ENCODE data around the gene MYO9A.

MYO9A gene

GRCh38 chr15:71914092-71914491 lies 203.9 kb downstream of the MYO9A start:
- DNase-seq (ENCODE audit: low read depth): no peak
- TF ChIP-seq CTCF (IDR thresholded peaks at IDR 0.05; ENCODE audit: control insufficient read depth, insufficient read depth, low read depth, low read length, missing control alignments): no peak
- H3K4me3 ChIP-seq (ENCODE audit: control insufficient read depth, low read depth, low read length): no peak overlapping the region

DNA sequence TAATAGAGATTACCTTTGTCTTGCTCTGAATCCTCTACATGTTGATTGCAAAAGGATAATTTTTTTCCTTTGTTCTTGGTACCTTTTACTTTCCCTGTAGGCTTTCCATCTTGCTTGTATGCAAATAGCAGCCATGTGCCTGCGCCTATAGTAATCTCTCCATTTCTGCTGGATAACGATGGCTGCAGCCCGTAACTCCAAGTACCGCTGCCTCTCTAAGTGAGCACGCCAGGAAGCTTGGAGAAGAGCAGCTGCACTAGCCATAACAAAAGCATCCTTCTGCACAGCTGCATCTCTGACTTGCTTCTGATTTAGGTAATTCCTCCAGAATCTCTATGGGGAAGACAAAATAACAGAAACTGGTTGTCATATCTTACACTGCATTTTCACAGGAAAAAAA lies 218.3 kb downstream of the MYO9A start:
- TF ChIP-seq CTCF (IDR thresholded peaks at IDR 0.05; ENCODE audit: control insufficient read depth, insufficient read depth, low read depth, low read length, missing control alignments): no peak
- H3K4me3 ChIP-seq (ENCODE audit: control insufficient read depth, low read depth, low read length): no peak overlapping the region
- DNase-seq (ENCODE audit: low read depth): no peak

GRCh38 chr15:71893691-71894090 lies 224.3 kb downstream of the MYO9A start:
- no peak for TF ChIP-seq CTCF (IDR thresholded peaks at IDR 0.05; ENCODE audit: control insufficient read depth, insufficient read depth, low read depth, low read length, missing control alignments)
- no peak for DNase-seq (ENCODE audit: low read depth)
- H3K4me3 ChIP-seq (ENCODE audit: control insufficient read depth, low read depth, low read length): no peak overlapping the region

DNA sequence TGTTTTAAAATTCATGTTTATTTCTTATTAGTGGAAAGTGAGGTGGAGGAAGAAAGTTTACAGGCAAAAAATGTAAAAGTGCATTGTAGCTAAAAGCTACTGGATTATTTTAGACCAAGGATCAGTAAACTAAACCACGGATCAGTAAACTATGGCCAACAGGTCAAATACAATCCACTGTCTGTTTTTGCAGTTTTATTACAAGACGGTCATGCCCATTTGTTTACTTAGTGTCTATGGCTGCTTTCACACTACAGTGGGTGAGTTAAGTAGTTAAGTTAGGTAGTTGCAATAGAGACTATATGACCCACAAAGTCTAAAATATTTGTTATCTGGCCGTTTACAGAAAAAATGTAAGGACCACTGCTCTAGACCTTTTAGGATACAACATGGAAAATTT lies 225.6 kb downstream of the MYO9A start:
- no peak overlapping the region for H3K4me3 ChIP-seq (ENCODE audit: control insufficient read depth, low read depth, low read length)
- TF ChIP-seq CTCF (IDR thresholded peaks at IDR 0.05; ENCODE audit: control insufficient read depth, insufficient read depth, low read depth, low read length, missing control alignments): no peak
- DNase-seq (ENCODE audit: low read depth): no peak

GRCh38 chr15:71891026-71891425 lies 226.9 kb downstream of the MYO9A start:
- no peak for TF ChIP-seq CTCF (IDR thresholded peaks at IDR 0.05; ENCODE audit: control insufficient read depth, insufficient read depth, low read depth, low read length, missing control alignments)
- no peak overlapping the region for H3K4me3 ChIP-seq (ENCODE audit: control insufficient read depth, low read depth, low read length)
- DNase-seq (ENCODE audit: low read depth): no peak

GRCh38 chr15:71889947-71890346 lies 228.0 kb downstream of the MYO9A start:
- TF ChIP-seq CTCF (IDR thresholded peaks at IDR 0.05; ENCODE audit: control insufficient read depth, insufficient read depth, low read depth, low read length, missing control alignments): no peak
- H3K4me3 ChIP-seq (ENCODE audit: control insufficient read depth, low read depth, low read length): no peak overlapping the region
- no peak for DNase-seq (ENCODE audit: low read depth)

DNA sequence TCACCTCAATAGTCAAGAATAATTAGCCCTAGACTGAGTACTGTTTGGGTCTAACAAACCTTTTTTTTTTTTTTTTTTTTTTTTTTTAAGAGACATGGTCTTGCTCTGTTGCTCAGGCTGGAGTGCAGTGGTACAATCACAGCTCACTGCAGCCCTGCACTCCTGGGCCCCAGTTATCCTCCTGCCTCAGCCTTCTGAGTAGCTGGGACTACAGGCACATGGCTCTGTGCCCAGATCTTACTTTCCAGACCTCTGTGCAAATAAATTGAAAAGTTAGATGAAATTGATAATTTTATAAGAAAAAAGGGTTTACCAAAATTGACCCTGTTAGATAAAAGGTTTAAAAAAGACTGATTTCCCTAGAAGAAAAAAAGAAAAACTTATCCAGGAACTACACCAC lies 228.6 kb downstream of the MYO9A start:
- TF ChIP-seq CTCF (IDR thresholded peaks at IDR 0.05; ENCODE audit: control insufficient read depth, insufficient read depth, low read depth, low read length, missing control alignments): no peak
- DNase-seq (ENCODE audit: low read depth): no peak
- no peak overlapping the region for H3K4me3 ChIP-seq (ENCODE audit: control insufficient read depth, low read depth, low read length)
